ENCODE results near the gene GANAB. TPM values are rescaled to one million over a fixed set of nuclear protein-coding genes. Genes with fewer than 3 reads are reported as not detected.

The GANAB gene
- total RNA-seq, 4 donors from 2014 or later: 79.4 to 118 (median 104) TPM

GRCh38 chr11:62605902-62606301 is 40.5 kb downstream of the GANAB start:
- TF ChIP-seq CTCF (IDR thresholded peaks at IDR 0.05; ENCODE audit: low read depth): no peak

- no peak for TF ChIP-seq CTCF (IDR thresholded peaks at IDR 0.05; ENCODE audit: low read depth)
These were observed 40.9 kb downstream of the GANAB start for GRCh38 chr11:62605467-62605866.

DNA sequence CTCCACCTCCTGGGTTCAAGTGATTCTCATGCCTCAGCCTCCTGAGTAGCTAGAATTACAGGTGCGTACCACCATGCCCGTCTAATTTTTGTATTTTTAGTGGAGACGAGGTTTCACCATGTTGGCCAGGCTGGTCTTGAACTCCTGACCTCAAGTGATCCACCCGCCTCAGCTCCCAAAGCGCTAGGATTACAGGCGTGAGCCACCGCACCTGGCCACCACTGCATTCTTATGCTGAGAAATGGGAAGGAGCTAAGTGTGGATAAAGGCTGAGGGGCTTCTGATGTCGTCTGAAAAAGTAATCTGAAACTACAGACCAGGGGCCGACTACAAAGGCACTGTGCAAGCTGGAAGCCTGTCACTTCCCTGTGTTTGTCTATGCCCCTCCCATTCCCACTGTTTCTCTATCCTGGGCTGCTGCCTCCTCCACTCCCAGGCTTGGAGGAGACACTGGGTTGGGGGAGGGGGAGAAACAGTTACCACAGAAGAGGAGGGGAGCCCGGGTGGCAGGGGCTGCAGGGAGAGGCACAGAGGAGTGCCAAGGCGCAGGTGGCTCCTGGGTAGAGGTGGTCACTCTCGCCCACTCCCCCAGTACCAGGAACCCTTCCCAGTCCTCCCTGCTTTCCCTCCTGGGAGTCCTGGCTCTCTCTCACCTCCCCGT is 41.8 kb downstream of the GANAB start:
- TF ChIP-seq CTCF (IDR thresholded peaks at IDR 0.05; ENCODE audit: low read depth): no peak

DNA sequence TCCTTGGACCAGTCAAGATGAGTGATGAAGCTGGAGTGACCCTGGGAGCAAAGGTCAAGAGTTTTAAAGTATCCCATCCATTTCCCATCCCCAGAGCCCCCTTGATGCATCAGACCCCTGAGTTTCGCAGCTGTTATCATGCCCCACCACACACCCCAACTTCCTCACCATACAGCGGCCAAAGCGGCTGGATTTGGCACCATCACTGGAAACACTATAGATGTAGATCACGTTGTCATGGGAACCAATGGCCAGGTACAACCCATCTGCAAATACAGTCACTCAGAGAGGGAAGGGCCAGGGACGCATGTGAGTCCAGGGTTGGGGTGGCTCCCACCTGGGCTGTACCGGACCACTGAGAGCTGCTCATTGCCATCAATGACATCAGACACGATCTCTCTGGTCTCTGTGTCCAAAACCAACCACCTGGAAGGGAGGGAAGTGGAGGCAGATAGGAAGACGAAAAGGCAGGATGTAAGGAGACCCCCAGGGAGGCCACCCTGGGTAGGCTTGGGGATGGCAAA is 42.6 kb downstream of the GANAB start:
- TF ChIP-seq CTCF (IDR thresholded peaks at IDR 0.05; ENCODE audit: low read depth): no peak

DNA sequence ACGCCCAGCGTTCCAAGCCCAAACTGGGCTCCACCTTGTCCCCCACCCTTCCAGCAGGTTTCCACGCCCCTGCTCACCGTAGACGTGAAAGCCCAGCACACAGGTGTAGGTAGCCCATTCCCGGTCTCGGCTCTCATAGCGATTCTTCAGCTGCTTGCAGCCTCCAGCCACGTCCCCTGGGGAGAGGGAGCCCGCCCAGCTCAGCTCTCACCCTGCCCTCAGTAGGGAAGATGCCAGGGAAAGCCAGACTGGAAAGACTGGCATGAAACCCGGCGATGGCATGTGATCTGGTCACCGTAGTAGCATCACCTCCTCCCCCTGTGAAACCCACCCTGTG is 43.4 kb downstream of the GANAB start:
- TF ChIP-seq CTCF (IDR thresholded peaks at IDR 0.05; ENCODE audit: low read depth): no peak

DNA sequence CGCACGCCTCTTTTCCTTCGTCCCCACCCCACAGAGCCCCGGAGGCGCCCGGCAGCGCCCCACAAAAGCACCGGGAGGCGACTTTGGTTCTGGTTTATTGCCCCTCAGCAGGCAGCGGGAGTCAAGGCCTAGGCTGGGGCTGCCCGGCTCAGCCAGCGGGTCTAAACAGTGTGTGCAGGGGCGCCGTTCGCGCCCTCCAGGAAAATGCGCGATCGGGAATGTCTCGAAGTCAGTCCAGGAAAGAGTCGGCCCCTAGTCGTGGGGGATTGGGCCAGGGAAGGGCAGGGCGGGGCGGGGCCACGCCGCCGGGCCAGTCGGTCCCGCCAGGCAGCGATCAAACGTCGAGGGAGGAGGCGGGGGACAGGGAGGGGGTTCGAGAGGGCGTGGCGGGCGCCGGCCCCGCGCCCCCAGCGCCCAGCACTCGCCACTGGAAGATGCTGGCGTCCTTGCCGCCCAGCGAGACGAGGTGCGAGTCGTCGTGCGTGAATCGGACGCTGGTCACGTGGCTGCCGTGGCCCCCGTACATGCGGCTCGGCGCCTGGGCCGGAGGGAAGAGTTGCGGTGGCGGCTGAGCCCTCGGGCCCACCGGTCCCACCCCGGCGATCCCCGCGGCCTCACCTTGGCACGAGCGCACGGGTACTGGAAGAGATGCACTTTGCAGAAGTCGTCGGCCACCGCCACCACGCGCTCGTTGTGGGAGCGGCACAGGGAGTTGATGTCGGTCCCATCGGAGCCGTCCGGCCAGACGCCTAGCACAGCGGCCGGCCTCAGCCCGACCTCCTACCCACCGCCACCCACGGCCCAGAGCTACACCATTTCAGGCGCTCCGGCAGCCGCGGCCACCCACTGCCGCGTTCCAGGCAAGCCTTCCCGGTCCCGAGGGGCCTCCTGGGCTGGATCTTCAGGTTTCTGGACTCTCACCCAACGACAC is 44.0 kb downstream of the GANAB start:
- TF ChIP-seq CTCF (IDR thresholded peaks at IDR 0.05; ENCODE audit: low read depth): no peak

Data from subcutaneous adipose tissue (tissue), 4 donors.